HG03064 (cell line): Measurements from ENCODE around the gene NMT2.
A peak's percentile ranks its signal among the peaks of the same experiment; 100 is the strongest.

Experiments used
- ATAC-seq: cut with Tn5 transposase; IDR thresholded peaks from one replicate; pipeline ENCODE4 v1.9.1; 2021; ENCODE audit warnings: low read depth; ENCODE audit not compliant: unreplicated experiment

NMT2 gene

DNA sequence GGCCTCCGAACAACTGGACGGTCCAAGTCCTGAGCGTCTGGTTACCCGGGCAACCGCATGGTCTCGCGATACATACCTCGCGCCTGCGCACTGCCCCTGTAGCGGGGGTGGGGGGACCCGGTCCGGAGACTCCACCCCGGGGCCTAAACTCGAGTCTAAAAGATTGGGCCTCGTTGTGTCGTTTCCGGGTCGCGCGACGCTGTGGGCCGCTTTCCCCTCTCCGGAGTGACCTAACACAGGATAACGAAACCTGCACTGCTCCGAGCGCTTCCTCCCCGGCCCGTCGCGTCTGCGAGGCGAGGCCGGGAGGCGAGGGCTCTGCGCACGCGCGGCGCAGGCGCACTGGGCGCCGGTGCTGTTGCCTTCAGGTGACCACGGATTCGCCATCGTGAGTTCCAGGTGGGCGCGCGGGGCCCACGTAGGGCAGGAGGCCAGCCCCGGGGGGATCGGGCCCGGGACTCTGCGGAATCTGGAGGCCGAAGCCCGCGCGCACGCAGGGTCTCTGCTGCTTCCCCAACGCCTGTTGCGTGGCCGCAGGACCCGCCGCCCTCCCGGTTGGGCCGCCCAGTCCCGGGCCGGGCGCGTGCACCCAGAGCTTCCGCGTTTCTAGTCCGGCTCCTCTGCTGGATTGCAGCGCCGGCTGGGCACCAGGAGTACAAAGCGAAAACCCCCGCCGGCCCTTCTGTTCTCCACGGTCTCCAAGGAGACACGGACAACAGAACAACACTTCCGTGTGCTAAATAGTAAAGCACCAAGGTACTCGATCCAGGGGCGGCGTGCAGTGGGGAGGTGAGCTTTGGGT, 71.3 kb downstream of the NMT2 start, which contains the start of gene RPP38:
Gene RPP38 (plus strand): TSS at position 345 of the 802 bp plus-strand sequence. CDS start 5,960 bp downstream, outside the sequence.
- peak; percentile 81 for ATAC-seq

DNA sequence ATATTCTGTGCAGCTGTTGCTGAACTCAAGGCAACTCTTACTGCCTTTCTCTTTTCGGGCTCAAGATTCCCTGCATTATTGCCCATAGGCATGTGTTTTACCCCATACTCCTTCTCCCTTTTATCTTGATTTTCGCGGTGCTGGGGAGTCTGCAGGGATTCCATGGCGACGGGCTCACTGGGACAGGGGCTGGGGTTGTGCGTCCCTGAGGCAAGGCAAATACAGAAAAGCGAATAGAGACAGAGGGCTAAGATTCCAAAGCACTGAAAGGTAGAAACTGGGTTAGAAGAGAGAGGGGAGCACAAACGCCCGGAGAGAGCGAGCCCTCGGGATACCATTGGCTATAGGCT, 71.9 kb downstream of the NMT2 start:
- peak; percentile 22 for ATAC-seq

DNA sequence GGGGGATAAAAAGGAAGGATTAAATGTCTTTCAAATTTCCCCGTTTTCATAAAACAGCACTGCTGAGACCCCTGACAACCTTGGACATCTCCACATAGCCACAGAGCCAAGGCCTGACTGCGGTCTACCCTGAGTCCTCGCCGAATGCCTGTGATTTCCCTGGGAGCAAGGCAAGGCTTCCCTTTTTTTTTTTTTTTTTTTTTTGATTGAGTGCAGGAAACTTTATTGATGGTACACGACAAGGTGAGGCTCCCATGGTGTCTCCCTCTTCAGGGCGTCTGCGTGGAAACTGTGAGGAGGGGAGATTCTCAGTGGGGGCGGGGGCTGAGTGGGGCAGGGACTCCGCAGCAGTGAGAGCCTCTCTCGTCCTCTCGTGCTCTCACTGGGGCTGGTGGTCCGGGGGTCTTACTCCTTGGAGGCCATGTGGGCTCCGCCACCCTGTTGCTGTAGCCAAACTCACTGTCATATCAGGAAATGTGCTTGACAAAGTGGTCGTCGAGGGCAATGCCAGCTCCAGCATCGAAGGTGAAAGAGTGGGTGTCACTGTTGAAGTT, 75.6 kb downstream of the NMT2 start:
- no peak for ATAC-seq

DNA sequence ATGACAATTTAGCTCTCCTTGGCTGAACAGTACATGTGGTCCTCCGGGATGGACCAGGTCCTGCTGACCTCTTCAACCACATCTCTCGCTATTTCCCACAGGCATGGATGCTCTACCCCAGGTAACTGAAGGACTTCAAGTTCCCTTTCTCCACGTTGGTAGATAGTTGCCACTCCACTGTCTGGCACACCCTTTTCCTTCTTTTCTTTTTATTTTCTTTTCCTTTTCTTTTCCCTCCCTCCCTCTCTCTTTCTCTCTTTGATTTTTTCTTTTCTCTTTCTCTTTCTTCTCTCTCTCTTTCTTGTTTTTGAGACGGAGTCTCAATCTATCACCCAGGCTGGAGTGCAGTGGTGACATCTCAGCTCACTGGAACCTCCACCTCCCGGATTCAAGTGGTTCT, 77.1 kb downstream of the NMT2 start:
- ATAC-seq = no peak

DNA sequence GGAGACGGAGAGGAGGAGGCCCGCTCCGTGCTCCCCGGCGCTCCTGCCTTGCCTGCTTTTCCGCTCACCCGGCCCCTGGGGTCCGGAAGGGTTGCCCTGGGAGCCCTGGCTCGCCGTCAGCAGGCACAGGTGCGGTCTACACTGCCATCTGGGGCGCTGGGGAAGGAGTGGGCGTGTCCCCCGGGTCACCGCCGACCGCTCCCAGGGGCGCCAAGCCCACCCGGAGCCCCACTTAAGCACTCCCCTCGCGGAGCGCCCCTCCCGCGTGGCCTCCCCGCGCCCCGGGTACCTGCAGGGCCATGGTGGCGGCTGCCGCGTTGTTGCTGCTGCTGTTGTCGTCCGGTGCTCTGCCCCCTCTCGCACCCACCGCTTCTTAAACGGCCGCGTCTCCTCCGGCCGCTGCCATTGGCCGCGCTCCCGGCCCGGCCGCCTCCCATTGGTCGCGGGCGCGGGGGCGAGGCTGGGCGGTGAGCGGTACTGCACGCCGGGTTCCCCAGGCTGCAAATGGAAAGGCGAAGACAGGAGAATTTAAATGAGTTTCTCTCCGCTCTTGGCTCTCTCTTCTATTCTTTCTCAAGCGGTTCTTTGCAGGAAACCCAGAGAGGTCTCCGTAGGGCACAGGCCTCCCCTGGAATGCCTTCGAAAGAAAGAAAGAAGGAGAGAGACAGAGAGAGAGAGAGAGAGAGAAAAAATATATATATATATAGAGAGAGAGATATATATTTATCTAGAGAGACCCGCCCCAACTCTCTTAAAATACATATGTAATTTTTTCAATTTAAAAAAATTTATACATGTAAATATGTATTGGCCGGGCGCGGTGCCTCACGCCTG, 79.8 kb downstream of the NMT2 start, which contains the start of gene ACBD7:
Gene ACBD7 (minus strand): TSS at position 349 of the 834 bp plus-strand sequence. CDS start 48 bp downstream, at position 301.
- peak; percentile 94 for ATAC-seq

DNA sequence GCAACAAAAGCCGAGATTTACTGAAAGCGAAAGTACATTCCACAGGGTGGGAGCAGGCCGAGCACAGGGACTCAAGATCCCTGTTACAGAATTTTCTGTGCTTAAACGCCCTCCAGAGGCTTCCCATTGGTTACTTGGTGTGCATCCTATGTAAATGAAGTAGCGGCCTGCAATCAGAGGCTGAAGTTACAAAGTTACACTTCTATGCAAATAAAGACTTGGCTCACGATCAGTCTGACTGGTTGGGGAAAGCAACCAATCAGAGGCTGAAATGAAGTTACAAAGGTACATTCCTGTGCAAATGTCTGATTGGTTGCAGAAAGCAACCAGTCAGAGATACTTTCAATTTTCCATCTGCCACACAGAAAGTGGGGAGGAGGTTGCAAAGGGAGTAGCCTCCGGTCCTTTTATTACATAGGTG, 84.0 kb downstream of the NMT2 start:
- no peak for ATAC-seq

DNA sequence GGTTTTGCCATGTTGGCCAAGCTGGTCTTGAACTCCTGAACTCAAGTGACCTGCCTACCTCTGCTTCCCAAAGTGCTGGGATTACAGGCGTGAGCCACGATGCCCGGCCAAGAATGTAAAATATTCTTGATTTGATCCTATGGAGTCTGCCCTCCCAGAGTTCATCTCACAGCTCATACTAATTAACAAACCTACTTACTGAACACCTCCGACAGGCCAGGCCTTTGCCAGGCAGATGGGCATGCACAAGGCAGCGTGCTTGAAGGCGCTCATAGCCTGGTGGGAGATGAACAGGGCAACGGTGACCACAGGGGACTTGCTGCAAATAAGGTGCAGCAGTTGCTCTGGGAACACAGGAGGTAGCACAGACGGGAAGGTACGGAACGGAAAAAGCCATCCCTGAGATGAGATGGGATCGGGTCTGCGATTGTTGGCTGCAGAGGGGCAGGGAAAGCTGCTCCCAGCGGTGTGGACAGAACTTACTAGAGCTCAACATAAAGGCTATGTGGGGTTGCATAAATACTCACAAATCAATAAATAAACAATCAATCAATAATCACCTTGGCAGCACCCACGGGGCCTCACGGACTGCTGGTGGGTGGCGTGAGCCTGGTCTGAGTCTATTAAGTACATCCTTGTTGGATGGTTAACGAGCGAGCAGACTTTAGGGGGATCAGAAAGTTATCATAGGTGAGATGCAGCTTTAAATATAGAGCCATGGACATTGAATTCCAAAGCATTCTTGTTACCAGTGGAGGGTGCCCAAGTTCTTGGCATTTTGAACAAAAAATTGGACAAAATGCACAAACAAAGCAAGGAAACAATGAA, 84.6 kb downstream of the NMT2 start:
- ATAC-seq = no peak

DNA sequence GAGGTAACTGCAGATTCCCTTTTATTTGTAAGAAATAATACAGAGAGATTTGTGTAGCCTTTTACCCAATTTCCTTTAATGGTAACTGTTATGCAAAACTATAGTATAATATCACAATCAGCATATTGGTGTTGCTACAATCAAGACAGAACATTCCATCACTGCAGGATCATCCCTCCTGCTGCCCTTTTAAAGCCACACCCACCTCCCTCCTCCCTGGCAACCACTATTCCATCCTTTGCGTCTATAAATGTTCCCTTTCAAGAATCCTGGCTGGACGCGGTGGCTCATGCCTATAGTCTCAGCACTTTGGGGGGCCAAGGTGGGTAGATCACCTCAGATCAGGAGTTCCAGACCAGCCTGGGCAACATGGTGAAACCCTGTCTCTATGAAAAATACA, 93.1 kb downstream of the NMT2 start:
- no peak for ATAC-seq

DNA sequence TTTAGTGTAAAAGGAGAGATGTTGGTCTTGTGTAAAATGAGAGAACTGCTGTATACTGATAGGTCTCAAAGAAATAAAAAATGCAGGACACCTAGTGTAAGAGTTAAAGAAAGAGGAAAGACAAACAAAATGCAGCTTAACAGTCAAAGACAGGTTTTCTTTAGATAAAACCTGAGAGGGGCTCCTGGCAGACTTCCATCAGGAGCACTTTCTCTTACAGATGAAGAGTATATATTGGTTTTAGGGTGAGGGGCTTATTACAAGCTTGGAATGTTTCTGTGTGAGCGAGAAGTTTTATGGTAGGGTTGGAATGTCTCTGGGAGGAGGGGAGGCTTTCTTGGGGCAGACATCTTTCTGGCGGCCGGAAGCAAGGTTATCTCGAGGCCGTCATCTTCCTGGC, 96.1 kb downstream of the NMT2 start:
- no peak for ATAC-seq

DNA sequence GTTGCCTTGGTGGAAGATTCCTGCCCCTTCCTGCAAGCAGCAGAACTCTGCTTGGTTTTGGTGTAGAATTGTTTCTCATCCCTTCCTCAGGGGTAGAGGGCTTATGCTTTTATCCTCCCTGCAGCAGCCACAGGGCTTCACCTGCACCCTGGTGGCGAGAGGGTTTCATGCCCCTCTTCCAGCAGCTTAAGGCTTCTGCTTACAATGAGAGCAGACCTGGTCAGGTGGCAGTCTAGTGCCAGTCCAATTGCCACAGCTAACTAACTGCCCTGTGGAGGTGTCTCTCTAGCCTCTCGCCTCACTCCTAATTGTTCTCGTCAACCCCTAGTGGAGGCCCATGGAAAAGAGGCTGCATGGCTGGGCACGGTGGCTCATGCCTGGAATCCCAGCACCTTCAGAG, 99.3 kb downstream of the NMT2 start:
- no peak for ATAC-seq

DNA sequence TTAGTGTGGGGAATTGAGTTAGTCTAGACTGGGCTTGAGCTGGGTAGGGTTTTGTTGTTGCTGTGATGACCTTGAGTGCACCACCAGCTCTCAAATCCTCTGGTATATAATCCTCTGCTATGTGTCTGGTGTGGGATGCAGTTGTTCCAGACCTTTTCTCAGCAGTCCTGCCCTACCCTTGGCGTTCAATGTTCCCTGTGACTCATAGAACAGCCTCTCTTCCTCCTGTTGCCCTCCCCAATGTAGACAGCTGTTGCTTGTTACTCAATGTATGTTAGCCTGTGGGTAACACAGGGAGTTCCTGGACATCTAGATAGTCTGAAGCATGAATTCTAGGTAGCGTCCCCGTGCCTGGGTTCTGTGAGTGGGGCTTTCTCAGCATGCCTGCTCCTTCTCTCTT, 99.7 kb downstream of the NMT2 start:
- no peak for ATAC-seq

DNA sequence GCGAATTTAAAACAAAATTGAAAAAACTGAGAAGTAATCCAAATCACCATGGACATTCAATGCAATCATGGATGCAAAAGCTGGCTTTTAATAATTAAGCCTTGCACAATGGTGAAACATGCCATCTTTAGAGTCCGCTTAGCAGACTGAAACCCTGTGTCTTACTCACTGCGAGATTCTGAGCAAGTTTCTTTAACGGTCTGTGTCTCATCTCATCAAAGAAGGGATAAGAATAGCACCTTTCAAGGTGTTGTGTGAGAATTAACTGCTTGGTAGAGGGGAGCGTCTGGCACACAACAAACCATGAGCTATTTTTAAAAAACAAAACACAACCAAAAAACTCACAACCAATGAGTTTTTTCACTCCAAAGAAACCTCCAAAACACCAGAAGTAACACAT, 101.3 kb downstream of the NMT2 start:
- ATAC-seq = no peak

DNA sequence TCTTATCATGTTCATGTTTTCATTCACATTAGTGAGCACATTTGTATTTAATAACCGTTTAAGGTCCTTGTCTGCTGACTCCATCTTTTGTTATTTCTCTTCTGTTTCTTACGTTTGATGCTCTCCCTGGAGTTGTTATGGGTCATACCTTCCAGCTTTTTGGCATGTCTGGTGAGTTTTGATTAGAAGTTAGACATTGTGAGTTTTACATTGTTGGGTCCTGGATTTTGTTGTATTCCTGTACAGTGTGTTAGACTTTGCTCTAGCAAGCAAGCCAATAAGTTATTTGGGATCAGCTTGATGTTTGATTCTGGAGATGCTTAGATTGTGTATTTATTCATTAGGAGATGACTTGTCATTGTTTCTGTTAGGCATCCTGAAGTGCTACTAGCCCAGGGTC, 107.9 kb downstream of the NMT2 start:
- no peak for ATAC-seq

DNA sequence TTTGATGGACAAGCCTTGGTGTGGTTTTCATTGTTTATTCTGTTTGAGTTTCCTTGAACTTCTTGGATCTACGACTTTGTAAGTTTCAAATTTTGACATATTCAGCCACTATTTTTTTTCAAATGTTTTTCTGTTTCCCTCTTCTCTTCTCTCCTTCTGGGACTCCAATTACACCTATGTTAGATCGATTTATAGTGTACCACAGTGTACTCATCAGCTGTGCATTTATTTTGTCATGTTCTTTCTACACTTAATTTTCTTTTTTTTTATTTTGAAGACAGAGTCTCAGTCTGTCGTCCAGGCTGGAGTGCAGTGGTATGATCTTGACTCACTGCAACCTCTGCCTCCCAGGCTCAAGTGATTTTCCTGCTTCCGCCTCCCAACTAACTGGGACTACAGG, 108.6 kb downstream of the NMT2 start:
- no peak for ATAC-seq

DNA sequence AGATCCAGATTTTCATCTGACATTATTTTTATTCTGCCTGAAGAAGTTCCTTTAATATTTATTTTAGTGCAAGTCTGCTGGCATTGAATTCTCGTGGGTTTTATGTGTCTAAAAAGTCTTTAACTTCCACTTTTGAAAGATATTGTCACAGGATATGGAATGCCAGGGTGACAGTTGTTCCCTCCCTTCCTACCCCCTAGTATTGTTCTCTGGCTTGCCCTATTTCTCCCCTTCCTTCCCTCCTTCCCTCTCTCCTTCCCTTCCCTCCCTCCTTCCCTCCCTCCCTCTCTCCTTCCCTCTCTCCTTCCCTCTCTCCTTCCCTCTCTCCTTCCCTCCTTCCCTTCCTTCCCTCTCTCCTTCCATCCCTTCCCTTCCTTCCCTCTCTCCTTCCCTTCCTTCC, 109.8 kb downstream of the NMT2 start:
- no peak for ATAC-seq
